ENCODE measurements around the gene CACNA1C.

CACNA1C gene

DNA sequence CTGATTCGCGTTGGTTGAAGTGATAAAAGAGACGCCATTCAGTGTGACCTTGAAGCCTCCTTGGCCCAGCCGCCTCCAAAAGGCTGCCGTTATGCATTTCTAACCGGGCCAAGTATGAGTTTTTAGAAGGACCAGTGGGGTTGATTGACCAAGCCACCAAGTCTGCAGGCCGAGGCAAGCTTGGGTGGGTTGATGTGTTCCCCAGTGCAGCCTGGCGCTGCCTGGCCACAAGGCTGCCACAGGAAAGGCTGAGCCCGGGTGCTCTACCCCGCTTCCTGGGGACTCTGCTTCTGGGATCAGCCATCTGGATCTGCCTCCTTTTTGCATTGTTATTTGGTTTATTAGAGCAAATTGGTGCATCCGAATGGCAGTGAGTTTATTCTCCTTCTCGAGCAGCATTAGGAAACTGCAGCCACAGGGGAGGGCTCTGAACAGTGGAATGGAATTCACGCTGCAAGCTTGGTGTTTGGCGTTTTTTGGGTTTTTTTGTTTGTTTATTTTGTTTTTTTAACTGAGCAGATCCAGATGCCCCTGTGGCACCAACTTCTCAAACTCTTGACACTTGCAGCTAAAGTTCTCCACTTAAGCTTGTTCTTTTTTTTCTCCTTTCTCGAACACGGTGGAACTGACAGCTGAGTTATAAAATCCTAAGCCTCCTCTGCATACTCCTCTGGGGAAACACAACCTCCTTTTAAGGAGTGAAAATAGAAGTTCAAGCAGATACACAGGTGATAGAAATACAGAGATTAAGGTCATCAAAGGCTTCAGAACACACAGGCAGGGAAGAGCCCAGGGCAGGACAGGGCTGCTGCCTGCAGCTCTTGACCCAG lies 596.6 kb downstream of the CACNA1C start:
- no peak for DNase-seq (ENCODE audit: low spot score)

- DNase-seq (ENCODE audit: low spot score), result no peak
These were observed 597.7 kb downstream of the CACNA1C start for GRCh38 chr12:2650261-2651067.

GRCh38 chr12:2651068-2651965 lies 598.5 kb downstream of the CACNA1C start:
- no peak for DNase-seq (ENCODE audit: low spot score)

- DNase-seq (ENCODE audit: low spot score), result no peak
These were observed 599.2 kb downstream of the CACNA1C start for GRCh38 chr12:2652011-2652400.

DNA sequence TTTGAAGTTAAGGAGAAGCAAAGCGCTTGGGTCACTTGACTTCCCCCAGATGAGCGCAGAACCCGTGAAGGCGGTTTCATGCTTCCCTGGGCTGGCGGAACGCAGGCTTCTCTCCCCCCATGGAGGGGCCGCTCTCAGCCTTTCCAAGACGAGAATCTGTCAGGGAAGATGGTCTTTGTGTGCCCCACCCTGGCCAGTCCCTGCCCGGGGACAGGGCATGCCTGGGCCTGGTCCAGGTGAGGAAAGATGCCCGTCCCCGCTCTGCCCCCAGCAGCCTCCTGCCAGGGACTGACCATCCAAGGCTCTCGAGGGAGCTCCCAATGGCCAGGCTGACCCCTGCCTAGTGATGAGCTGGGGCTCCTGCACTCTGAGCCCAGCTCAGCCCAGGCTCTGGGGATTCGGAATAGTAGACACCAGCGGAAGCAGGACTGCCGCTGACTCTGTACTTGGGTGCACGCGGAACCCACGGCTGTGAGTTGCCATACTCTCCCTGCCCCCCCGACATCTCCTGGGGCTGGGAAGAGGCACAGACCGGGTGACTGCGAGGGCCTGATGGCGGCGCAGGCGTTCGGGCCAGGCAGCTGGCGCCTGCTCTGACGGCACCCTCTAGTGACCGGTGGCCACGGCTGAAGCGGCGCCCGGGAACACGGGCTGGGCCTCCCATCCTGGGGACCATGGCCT lies 599.8 kb downstream of the CACNA1C start:
- no peak for DNase-seq (ENCODE audit: low spot score)

DNA sequence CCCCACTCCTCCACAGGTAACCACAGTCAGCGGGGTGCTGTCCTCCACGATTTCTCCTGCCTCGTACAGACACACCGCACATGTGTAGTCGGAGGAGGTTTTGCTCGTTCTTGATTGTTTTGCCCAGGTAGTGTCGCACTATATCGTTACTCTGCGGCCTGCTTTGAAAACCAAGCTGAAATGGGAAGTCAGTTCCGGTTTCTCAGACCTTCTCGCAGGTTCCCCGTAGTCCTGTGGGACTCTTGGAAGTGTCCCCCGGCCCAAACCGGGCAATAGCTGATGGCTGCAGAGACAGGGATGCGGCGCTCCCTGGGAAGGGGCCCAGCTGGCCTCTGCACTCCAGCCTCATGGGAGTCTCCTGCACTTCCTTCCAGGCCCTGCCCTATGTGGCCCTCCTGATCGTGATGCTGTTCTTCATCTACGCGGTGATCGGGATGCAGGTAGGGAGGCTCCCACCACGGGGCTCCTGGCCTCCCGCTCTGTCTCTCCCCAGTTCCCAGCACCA lies 600.7 kb downstream of the CACNA1C start:
- no peak for DNase-seq (ENCODE audit: low spot score)

- DNase-seq (ENCODE audit: low spot score), result no peak
These were observed 601.5 kb downstream of the CACNA1C start for GRCh38 chr12:2654311-2654710.

DNA sequence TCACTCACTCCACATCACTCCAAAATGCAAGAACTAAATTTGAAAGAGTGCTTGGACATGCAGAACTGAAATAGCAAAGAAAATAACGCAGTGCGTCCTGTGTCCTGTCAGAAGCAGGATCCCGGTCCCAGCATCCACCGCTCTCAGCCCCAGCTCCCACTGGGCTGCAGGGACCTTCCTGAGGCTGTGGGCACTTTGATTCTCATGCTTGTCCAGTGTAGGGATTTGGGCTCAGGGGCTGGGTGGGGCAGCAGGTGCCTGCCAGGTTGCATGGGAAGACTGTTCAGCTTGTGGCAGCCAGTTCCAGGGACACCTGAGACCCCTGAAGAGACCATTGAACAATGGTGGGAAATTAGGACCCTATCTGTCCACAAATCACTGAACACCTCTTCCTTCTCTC lies 602.0 kb downstream of the CACNA1C start:
- no peak for DNase-seq (ENCODE audit: low spot score)

DNA sequence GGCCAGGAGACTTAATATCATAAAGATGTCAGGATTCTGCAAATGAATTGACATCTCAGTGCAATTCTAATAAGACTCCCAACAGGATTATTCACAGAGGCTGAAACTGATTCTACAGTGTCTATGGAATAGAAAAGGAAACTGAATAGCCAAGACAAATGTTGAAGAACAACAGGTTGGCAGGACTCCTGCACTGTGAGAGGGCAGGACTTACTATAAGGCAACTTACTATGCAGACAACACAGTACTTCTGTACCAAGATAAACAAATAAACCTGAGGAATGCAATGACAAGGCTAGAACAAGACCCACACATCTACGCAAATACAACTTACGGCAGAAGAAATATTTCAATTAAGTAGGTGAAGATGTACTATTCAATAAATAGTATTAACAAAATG lies 609.7 kb downstream of the CACNA1C start:
- DNase-seq (ENCODE audit: low spot score), result no peak

DNA sequence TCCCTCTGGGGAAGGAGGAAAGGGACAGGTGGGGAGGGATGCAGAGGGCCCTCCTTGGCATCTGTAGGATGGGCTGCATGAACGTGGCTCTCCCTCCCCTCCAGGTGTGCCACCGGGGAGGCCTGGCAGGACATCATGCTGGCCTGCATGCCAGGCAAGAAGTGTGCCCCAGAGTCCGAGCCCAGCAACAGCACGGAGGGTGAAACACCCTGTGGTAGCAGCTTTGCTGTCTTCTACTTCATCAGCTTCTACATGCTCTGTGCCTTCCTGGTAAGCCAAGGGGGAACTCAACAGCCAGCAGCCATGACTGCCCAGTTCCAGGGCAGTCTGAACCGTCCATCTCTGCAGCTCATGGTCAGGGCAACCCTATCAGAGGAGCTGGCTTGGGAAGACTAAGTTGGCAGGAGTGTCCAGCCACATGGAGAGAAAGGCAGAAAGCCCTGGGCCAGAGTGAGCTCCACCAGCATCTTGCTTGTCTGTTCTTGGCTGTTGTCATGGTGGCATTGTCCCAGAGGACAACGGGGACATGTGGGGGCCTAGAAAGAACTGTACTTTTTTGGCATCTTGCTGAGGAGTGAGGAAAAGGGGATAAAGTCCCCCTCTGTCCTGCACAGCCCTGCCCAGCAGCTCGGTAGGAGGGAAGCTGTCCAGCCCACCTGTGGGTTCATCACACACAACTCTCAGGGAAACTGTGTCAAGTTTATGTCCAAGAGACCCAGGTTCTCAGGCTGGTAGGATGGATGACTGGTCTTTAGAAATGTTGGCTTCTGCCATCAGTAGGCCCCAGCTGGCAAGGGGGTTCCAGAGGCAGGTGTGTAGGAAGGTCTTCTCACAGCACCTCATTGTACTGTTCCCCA lies 612.2 kb downstream of the CACNA1C start:
- no peak for DNase-seq (ENCODE audit: low spot score)

DNA sequence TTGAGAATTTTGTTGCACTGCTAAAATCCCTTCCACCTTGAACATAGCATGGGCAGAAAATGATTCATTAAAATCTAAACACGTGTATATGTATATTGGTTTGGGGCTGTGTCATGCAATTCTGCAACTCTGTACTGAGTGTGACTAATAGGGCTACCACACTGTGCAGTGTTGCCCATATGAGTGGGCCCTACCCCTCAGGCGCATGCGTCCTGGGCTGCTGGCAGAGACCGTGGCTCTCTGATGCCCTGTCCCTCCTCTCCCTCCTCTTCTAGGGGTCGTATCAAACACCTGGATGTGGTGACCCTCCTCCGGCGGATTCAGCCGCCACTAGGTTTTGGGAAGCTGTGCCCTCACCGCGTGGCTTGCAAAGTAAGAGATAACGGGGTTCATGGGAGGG lies 613.6 kb downstream of the CACNA1C start:
- no peak for DNase-seq (ENCODE audit: low spot score)

GRCh38 chr12:2666846-2667245 lies 614.1 kb downstream of the CACNA1C start:
- DNase-seq (ENCODE audit: low spot score), result no peak

- DNase-seq (ENCODE audit: low spot score), result no peak
These were observed 615.1 kb downstream of the CACNA1C start for GRCh38 chr12:2667716-2668440.

DNA sequence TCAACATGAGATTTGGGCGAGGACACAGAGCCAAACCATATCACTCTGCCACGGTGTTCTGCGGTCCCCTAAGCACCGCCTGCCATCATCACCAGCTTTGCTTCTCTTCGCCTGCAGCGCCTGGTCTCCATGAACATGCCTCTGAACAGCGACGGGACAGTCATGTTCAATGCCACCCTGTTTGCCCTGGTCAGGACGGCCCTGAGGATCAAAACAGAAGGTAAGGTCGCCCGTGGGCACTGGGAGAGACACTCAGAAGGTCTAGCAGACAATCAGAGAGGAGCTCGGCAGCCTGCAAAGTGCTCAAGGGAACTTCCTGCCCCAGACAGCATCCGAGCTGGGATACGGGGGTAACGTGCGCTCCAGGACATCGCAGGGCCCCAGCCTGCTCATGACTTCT lies 616.0 kb downstream of the CACNA1C start:
- DNase-seq (ENCODE audit: low spot score), result no peak

DNA sequence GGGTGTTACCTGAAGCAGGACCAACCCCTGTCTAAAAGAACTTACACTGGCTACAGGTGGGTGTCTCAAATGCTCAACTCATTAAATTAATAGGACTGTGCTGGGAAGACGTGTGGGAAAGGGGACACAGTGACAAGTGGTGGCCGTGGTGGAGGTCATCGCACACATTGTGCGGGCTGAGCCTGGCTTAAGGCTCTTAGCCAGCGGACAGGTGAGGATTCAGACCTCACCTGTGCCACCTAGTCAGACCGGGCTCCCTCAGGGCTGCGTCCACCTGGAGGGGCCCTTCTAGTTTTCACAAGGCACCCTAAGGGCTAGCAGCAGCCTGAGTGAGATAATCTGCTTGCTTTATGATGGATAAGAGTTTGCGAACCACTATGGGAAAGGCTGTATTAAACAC lies 616.8 kb downstream of the CACNA1C start:
- DNase-seq (ENCODE audit: low spot score), result no peak

- DNase-seq (ENCODE audit: low spot score), result no peak
These were observed 620.1 kb downstream of the CACNA1C start for GRCh38 chr12:2672863-2673262.

DNA sequence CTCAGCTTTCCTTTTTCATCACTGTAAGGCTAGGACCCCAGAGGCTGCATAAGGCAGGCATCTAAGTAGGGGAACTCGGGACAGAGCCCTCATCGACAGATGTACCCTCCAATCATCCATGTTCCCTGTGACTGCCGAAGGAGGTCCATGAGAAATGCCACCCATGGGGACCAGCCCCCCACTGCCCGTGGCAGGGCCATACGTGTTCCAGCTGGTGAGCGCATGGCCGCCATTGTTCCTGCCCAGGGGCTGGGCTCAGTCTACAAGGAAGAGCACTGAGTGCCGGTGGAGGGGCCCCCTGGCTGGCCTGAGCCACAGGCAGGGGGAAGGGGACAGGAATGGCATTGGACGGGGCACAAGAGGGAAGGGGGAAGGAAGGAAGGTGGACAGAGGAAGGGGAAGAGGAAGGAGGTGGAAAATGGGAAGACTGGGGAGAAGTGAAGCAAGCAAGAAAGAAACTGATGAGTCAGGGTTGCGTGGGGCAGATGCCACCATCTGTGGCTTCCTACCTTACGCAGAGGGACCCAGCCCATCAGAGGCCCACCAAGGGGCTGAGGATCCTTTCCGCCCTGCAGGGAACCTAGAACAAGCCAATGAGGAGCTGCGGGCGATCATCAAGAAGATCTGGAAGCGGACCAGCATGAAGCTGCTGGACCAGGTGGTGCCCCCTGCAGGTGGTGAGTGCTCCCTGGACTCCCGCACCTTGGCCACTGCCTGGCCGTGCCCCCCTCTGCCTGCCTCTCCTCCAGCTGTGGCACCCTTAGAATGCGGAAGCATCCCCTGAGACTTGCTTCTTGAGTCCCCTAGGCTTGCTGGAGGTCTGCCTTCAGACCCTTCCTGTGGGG lies 621.4 kb downstream of the CACNA1C start:
- DNase-seq (ENCODE audit: low spot score), result peak; percentile 37

- DNase-seq (ENCODE audit: low spot score), result no peak
These were observed 623.0 kb downstream of the CACNA1C start for GRCh38 chr12:2675776-2676175.

All from NAMALWA (cell line).